ENCODE data around the gene WSCD1.

The WSCD1 gene

GRCh38 chr17:6109536-6109935 lies 39.4 kb downstream of the WSCD1 start:
- no peaks in the 10 kb centered on the region for H3K9me3 ChIP-seq (ENCODE audit: control insufficient read depth, insufficient read depth, low read depth, low read length)

GRCh38 chr17:6110088-6110487 lies 39.9 kb downstream of the WSCD1 start:
- TF ChIP-seq ZNF660 (tag by site-specific recombination; IDR thresholded peaks at IDR 0.05) (no peak), ZNF513 (tag by site-specific recombination; IDR thresholded peaks at IDR 0.05) (no peak), SETDB1 (IDR thresholded peaks at IDR 0.05; ENCODE audit: insufficient read length, low read length) (no peak)
- Histone ChIP-seq H3K27ac (ENCODE audit: extremely low read depth, low read depth, low read length) (no peak overlapping the region), H3K4me1 (ENCODE audit: control insufficient read depth, insufficient read depth, low read length) (no peaks in the 10 kb centered on the region), H3K4me3 (ENCODE audit: low read depth, low read length) (no peak overlapping the region), H3K9me3 (ENCODE audit: control insufficient read depth, insufficient read depth, low read depth, low read length) (no peaks in the 10 kb centered on the region), H3K36me3 (ENCODE audit: control insufficient read depth in 2 of 2, insufficient read depth in 1 of 2, low read length in 2 of 2) (peaks cover 7 to 12% of the 10 kb centered on the region in 2 experiments)
- ChIA-PET CTCF (interaction anchor here (0.6 kb wide), 1 partner anchor 29 kb away, joined by 3 read pairs; no protein-coding TSS in a partner anchor), POLR2A (no interaction called here)

More at GRCh38 chr17:6109536-6109935, 39.4 kb downstream of the WSCD1 start:
- peaks cover 7 to 12% of the 10 kb centered on the region in 2 experiments for H3K36me3 ChIP-seq (ENCODE audit: control insufficient read depth in 2 of 2, insufficient read depth in 1 of 2, low read length in 2 of 2)
- H3K4me3 ChIP-seq (ENCODE audit: low read depth, low read length) = no peak overlapping the region
- H3K27ac ChIP-seq (ENCODE audit: extremely low read depth, low read depth, low read length) = no peak overlapping the region
- H3K4me1 ChIP-seq (ENCODE audit: control insufficient read depth, insufficient read depth, low read length) = no peaks in the 10 kb centered on the region
- TF ChIP-seq ZNF140 (tag by site-specific recombination; IDR thresholded peaks at IDR 0.05) = no peak
- TF ChIP-seq SP3 (tag by site-specific recombination; IDR thresholded peaks at IDR 0.05) = no peak
- no peak for TF ChIP-seq ZNF350 (tag by site-specific recombination; IDR thresholded peaks at IDR 0.05)
- TF ChIP-seq ZNF626 (tag by site-specific recombination; IDR thresholded peaks at IDR 0.05) = no peak
- no peak for TF ChIP-seq ZNF510 (tag by site-specific recombination; IDR thresholded peaks at IDR 0.05; ENCODE audit: insufficient replicate concordance)
- no peak for TF ChIP-seq ZNF366 (tag by site-specific recombination; conservative IDR thresholded peaks at IDR 0.05)
- no peak for TF ChIP-seq ZNF112 (tag by site-specific recombination; IDR thresholded peaks at IDR 0.05)
- TF ChIP-seq ZNF10 (tag by site-specific recombination; IDR thresholded peaks at IDR 0.05) = no peak
- TF ChIP-seq ZNF148 (tag by site-specific recombination; IDR thresholded peaks at IDR 0.05; ENCODE audit: borderline replicate concordance) = no peak
- POLR2A ChIA-PET = no interaction called here
- CTCF ChIA-PET = interaction anchor here (0.6 kb wide), 2 partner anchors 28 to 380 kb away, joined by 3 to 6 read pairs; no protein-coding TSS in a partner anchor

- H3K9me3 ChIP-seq (ENCODE audit: control insufficient read depth, insufficient read depth, low read depth, low read length) = no peaks in the 10 kb centered on the region
- POLR2A ChIA-PET = no interaction called here
- H3K4me3 ChIP-seq (ENCODE audit: low read depth, low read length) = no peak overlapping the region
- H3K4me1 ChIP-seq (ENCODE audit: control insufficient read depth, insufficient read depth, low read length) = no peaks in the 10 kb centered on the region
- TF ChIP-seq KLF7 (tag by site-specific recombination; IDR thresholded peaks at IDR 0.05; ENCODE audit: borderline replicate concordance) (no peak), PRDM1 (tag by site-specific recombination; IDR thresholded peaks at IDR 0.05) (no peak), ZNF354C (tag by site-specific recombination; IDR thresholded peaks at IDR 0.05; ENCODE audit: borderline replicate concordance, low read depth) (no peak), ZNF645 (tag by site-specific recombination; IDR thresholded peaks at IDR 0.05) (no peak), YY2 (tag by site-specific recombination; IDR thresholded peaks at IDR 0.05) (no peak)
- CTCF ChIA-PET = no interaction called here
- peaks cover 7 to 12% of the 10 kb centered on the region in 2 experiments for H3K36me3 ChIP-seq (ENCODE audit: control insufficient read depth in 2 of 2, insufficient read depth in 1 of 2, low read length in 2 of 2)
- H3K27ac ChIP-seq (ENCODE audit: extremely low read depth, low read depth, low read length) = no peak overlapping the region
These were observed 40.4 kb downstream of the WSCD1 start for GRCh38 chr17:6110592-6110991.

Measured in HEK293 (cell line).